GM12878 (cell line): ENCODE measurements around the gene SLC6A15. TPM values are rescaled to one million over a fixed set of nuclear protein-coding genes. Genes with fewer than 3 reads are reported as not detected.

Experiments
- ATAC-seq: fragments of 200-7000 bp; cut with Tn5 transposase; 3 replicates; pipeline ENCODE4 v1.9.1; 2020; ENCODE audit warnings: mild to moderate bottlenecking, moderate library complexity
- BruUV-seq: library from RNA; stranded (reverse); fragments of 400-500 nt; replicated peaks from 2 replicates; lab custom pipeline; 2021; lab: Mats Ljungman, UMichigan
- CTCF ChIA-PET: fragments of 300-600 bp; sonication (Branson Sonifier 250); formaldehyde crosslinking; extraction: SDS; loops from one replicate; lab custom pipeline; 2021; ENCODE audit warnings: inconsistent platforms; lab: Yijun Ruan, JAX
- POLR2A ChIA-PET: fragments of 350-600 bp; formaldehyde crosslinking; extraction: SDS; loops from one replicate; lab custom pipeline; 2021; ENCODE audit warnings: inconsistent platforms; lab: Charles Lee
- RAD21 ChIA-PET: fragments of 300-600 bp; sonication (Branson Sonifier 250); formaldehyde crosslinking; loops from one replicate; lab custom pipeline; 2023; ENCODE audit warnings: antibody characterized with exemption; ENCODE audit not compliant: unreplicated experiment; lab: Charles Lee
- SMC1A ChIA-PET: fragments of 300-600 bp; sonication (Branson Sonifier 250); formaldehyde crosslinking; loops from one replicate; lab custom pipeline; 2023; ENCODE audit not compliant: unreplicated experiment, uncharacterized antibody; lab: Charles Lee
- DNase-seq: peaks from one replicate; pipeline ENCODE4 v3.0.0-alpha.2; 2011; ENCODE audit warnings: low read depth, low spot score
- FAIRE-seq: peaks from 3 replicates; lab custom pipeline; 2011; peaks lifted over from hg19 to GRCh38; lab: Jason Lieb, UNC
- H2AFZ ChIP-seq: 2 replicates; pipeline ENCODE4 v1.6.0; 2011; ENCODE audit warnings: low read depth, low read length, control low read depth; ENCODE audit not compliant: control insufficient read depth
- H3K27ac ChIP-seq: 2 replicates; pipeline ENCODE4 v1.5.1; 2011; ENCODE audit warnings: control low read depth; ENCODE audit not compliant: control insufficient read depth, insufficient read depth
- H3K27me3 ChIP-seq, 2 experiments: replicated peaks in 1 of 2; 2 replicates each; pipeline versions ENCODE4 v1.6.0 to v1.6.1; 2011; ENCODE audit warnings: low read length in 1 of 2; ENCODE audit not compliant: control insufficient read depth in 2 of 2, insufficient read depth in 2 of 2
- H3K36me3 ChIP-seq, 2 experiments: 2 replicates each; pipeline ENCODE4 v1.5.1; 2011; ENCODE audit warnings: low read length in 1 of 2; ENCODE audit not compliant: control insufficient read depth in 2 of 2, insufficient read depth in 2 of 2
- H3K4me1 ChIP-seq: 2 replicates; pipeline ENCODE4 v1.6.1; 2011; ENCODE audit warnings: mild to moderate bottlenecking, low read length, moderate library complexity, mixed read lengths; ENCODE audit not compliant: control insufficient read depth, insufficient read depth
- H3K4me2 ChIP-seq: 2 replicates; pipeline ENCODE4 v1.6.0; 2011; ENCODE audit warnings: control low read depth; ENCODE audit not compliant: control insufficient read depth, insufficient read depth
- H3K4me3 ChIP-seq: fragments of 200-600 bp; sonication (generic); 2 replicates; pipeline ENCODE4 v1.5.1; 2016
- H3K79me2 ChIP-seq: 2 replicates; pipeline ENCODE4 v1.6.0; 2011; ENCODE audit warnings: low read length; ENCODE audit not compliant: control insufficient read depth, insufficient read depth
- H3K9ac ChIP-seq: 2 replicates; pipeline ENCODE4 v1.8.0; 2011; ENCODE audit warnings: low read length, control low read depth, mixed read lengths; ENCODE audit not compliant: control insufficient read depth, insufficient read depth
- H3K9me3 ChIP-seq: replicated peaks from 3 replicates; pipeline ENCODE4 v1.5.1; 2011; ENCODE audit warnings: mild to moderate bottlenecking, low read length; ENCODE audit not compliant: control insufficient read depth, insufficient read depth
- H4K20me1 ChIP-seq: 2 replicates; pipeline ENCODE4 v1.6.0; 2011; ENCODE audit not compliant: control insufficient read depth, insufficient read depth
- CBFB ChIP-seq: IDR thresholded peaks from 2 replicates; pipeline ENCODE4 v1.6.1; 2016; ENCODE audit warnings: antibody characterized with exemption, low read depth
- EED ChIP-seq: sonication (generic); IDR thresholded peaks from 2 replicates; pipeline ENCODE4 v1.6.1; 2016; ENCODE audit warnings: antibody characterized with exemption, low read depth
- ETV6 ChIP-seq, 2 experiments: fragments of 450-650 bp in 1 of 2; IDR thresholded peaks in 1 of 2; conservative IDR thresholded peaks in 1 of 2; 2 replicates each; pipeline ENCODE4 v1.6.1; 2014; ENCODE audit warnings: antibody characterized with exemption in 1 of 2, borderline replicate concordance in 1 of 2, low read depth in 1 of 2, mild to moderate bottlenecking in 1 of 2, moderate library complexity in 1 of 2
- GABPA ChIP-seq: IDR thresholded peaks from 2 replicates; pipeline ENCODE4 v1.6.1; 2014; ENCODE audit warnings: antibody characterized with exemption, low read depth, mild to moderate bottlenecking, inconsistent platforms
- JUNB ChIP-seq: IDR thresholded peaks from 2 replicates; pipeline ENCODE4 v1.6.1; 2016; ENCODE audit warnings: antibody characterized with exemption, mild to moderate bottlenecking
- MYC ChIP-seq: IDR thresholded peaks from 2 replicates; pipeline ENCODE4 v1.6.1; 2011; ENCODE audit warnings: mild to moderate bottlenecking, low read length, moderate library complexity, inconsistent platforms; ENCODE audit not compliant: insufficient read depth, insufficient replicate concordance, insufficient read length, severe bottlenecking
- NFYA ChIP-seq: IDR thresholded peaks from 2 replicates; pipeline ENCODE4 v1.6.1; 2011; ENCODE audit warnings: low read depth, mild to moderate bottlenecking, low read length, improper control_type of control experiment, borderline replicate concordance
- NR2C1 ChIP-seq: fragments of 450-650 bp; IDR thresholded peaks from 2 replicates; pipeline ENCODE4 v1.6.1; 2017; ENCODE audit warnings: antibody characterized with exemption, mild to moderate bottlenecking, moderate library complexity
- TAF1 ChIP-seq: IDR thresholded peaks from 2 replicates; pipeline ENCODE4 v1.6.1; 2011; ENCODE audit warnings: mild to moderate bottlenecking, low read depth, low read length, borderline replicate concordance
- TARDBP ChIP-seq: IDR thresholded peaks from 2 replicates; pipeline ENCODE4 v1.6.1; 2016; ENCODE audit warnings: borderline replicate concordance
- TCF3 ChIP-seq: IDR thresholded peaks from 2 replicates; pipeline ENCODE4 v1.6.1; 2012; ENCODE audit warnings: low read depth, mild to moderate bottlenecking, low read length, borderline replicate concordance; ENCODE audit not compliant: insufficient read depth
- YBX1 ChIP-seq: fragments of 450-650 bp; IDR thresholded peaks from 2 replicates; pipeline ENCODE4 v1.6.1; 2016; ENCODE audit warnings: antibody characterized with exemption
- ZNF207 ChIP-seq: fragments of 450-650 bp; IDR thresholded peaks from 2 replicates; pipeline ENCODE4 v1.6.1; 2014; ENCODE audit warnings: antibody characterized with exemption, mild to moderate bottlenecking, borderline replicate concordance
- ZNF24 ChIP-seq: fragments of 450-650 bp; IDR thresholded peaks from 2 replicates; pipeline ENCODE4 v1.6.1; 2017; ENCODE audit warnings: antibody characterized with exemption, mild to moderate bottlenecking
- WGBS: methylation state at CpG from one replicate; pipeline ENCODE4 v1.1.6; 2016; ENCODE audit warnings: low lambda C conversion rate; ENCODE audit not compliant: insufficient replicate concordance, insufficient coverage; ENCODE audit errors: missing lambda C conversion rate; 5-methylcytosine and 5-hydroxymethylcytosine counted together
- in situ Hi-C: fragments of 300-500 bp; cut with MboI; formaldehyde crosslinking; loops from 9 replicates; pipeline ENCODE4 v1.14.3; 2018; ENCODE audit warnings: mixed read lengths
- intact Hi-C: fragments of 100-400 bp; cut with micrococcal nuclease; formaldehyde crosslinking; loops from one replicate; pipeline ENCODE4 v1.14.2; 2022; ENCODE audit not compliant: unreplicated experiment
- polyA plus RNA-seq, 11 experiments: library from polyadenylated mRNA; depleted of rRNA in 4 of 11; unstranded in 6 of 11; stranded (reverse) in 5 of 11; fragments of >200 nt; fragmentation: Nextera tagmentation in 4 of 11; fragmentation: Illumina TruSeq in 1 of 11; extraction: Ambion mirVana in 4 of 11; extraction: Trizol in 1 of 11; gene quantifications; 1 replicate in 1 of 11; 2 replicates in 10 of 11; pipeline versions ENCODE4 v1.2.1 to v1.2.3, GENCODE V29; 2011 to 2016; ENCODE audit warnings: inconsistent platforms in 2 of 11, missing spikeins in 2 of 11, low read depth in 1 of 11
- total RNA-seq, 4 experiments: library from RNA; depleted of rRNA in 3 of 4; stranded (reverse); fragments of >200 nt in 3 of 4; fragmentation: Illumina TruSeq in 1 of 4; extraction: Trizol in 1 of 4; gene quantifications; 2 replicates each; pipeline versions ENCODE4 v1.2.1 to v1.2.3, GENCODE V29; 2013 to 2021
- TF ChIP-seq, protein P1 (sequence below): IDR thresholded peaks from 2 replicates; pipeline ENCODE4 v1.6.1; 2011; ENCODE audit warnings: borderline replicate concordance, low read depth, mild to moderate bottlenecking, moderate library complexity, low read length; ENCODE audit not compliant: insufficient read depth, poor library complexity, severe bottlenecking
- TF ChIP-seq, protein P2 (sequence below): IDR thresholded peaks from 2 replicates; pipeline ENCODE4 v1.6.1; 2012; ENCODE audit warnings: low read length, inconsistent platforms

Gene SLC6A15
- total and polyA plus RNA-seq, 10 of the 15 experiments (the other 5 are each of a cell fraction or from before 2014, with no cell fraction given), result 0.04 TPM; not detected in 9

DNA sequence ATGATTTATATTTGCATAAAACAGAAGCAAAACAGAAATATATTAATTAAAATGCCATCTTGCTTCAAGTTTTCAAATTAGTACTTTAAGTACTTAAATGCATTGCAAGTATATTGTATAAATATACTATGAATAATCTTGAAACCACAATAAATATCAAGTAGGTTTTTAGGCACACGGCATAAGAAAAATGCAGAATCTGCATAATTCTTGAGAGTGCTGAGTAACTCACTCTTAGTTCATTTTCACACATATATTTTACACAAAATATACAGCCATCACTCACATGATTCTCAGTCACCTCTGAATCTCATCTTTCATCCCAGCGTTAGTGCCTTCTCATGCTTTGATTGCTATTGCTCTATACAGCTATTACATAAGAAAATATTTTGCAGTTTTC, 51.9 kb downstream of the SLC6A15 start:
- in situ Hi-C loops, result no loop called here
- ATAC-seq, result no peak
- H3K4me2 ChIP-seq, result no peak overlapping the region
- H3K4me1 ChIP-seq, result no peaks in the 10 kb centered on the region
- RAD21 ChIA-PET, result no interaction called here
- TF ChIP-seq, protein P1, sequence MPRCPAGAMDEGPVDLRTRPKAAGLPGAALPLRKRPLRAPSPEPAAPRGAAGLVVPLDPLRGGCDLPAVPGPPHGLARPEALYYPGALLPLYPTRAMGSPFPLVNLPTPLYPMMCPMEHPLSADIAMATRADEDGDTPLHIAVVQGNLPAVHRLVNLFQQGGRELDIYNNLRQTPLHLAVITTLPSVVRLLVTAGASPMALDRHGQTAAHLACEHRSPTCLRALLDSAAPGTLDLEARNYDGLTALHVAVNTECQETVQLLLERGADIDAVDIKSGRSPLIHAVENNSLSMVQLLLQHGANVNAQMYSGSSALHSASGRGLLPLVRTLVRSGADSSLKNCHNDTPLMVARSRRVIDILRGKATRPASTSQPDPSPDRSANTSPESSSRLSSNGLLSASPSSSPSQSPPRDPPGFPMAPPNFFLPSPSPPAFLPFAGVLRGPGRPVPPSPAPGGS, result no peak
- no peak for TF ChIP-seq ZNF24
- no peaks in the 10 kb centered on the region for H4K20me1 ChIP-seq
- no peak overlapping the region for H3K27ac ChIP-seq
- FAIRE-seq, result no peak
- 23% methylated on average over 2 of the region's 2 CpGs for WGBS
- no peak overlapping the region for H3K4me3 ChIP-seq
- POLR2A ChIA-PET, result no interaction called here
- BruUV-seq, result no TSS peak
- no peaks in the 10 kb centered on the region for H3K36me3 ChIP-seq
- intact Hi-C loops, result no loop called here
- H3K9ac ChIP-seq, result no peak overlapping the region
- DNase-seq, result no peak
- no peak overlapping the region for H2AFZ ChIP-seq
- H3K27me3 ChIP-seq, result no peaks in the 10 kb centered on the region
- no peaks in the 10 kb centered on the region for H3K79me2 ChIP-seq
- no peaks in the 10 kb centered on the region for H3K9me3 ChIP-seq
- SMC1A ChIA-PET, result no interaction called here
- CTCF ChIA-PET, result no interaction called here

DNA sequence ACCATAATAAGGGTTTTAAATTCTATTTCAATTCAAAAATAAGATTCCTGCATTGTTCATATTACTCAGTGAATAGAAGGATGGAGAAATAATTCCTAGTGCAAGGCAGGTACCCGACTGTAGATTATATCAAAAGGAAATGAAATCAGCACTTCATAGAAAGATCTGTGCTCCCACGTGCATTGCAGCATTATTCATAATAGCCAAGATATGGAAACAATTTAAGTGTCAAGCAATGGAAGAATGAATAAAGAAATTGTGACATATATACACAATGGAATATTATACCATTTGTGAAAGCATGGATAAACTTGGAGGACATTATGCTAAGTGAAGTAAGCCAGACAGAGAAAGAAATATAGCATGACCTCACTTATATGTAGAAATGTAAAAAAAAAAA, 53.8 kb downstream of the SLC6A15 start:
- Histone ChIP-seq H3K27me3 (no peaks in the 10 kb centered on the region), H3K4me3 (no peak overlapping the region), H4K20me1 (no peaks in the 10 kb centered on the region), H3K4me2 (no peak overlapping the region), H3K79me2 (no peaks in the 10 kb centered on the region), H3K27ac (no peak overlapping the region), H3K9me3 (no peaks in the 10 kb centered on the region), H3K4me1 (no peaks in the 10 kb centered on the region), H2AFZ (no peak overlapping the region), H3K9ac (no peak overlapping the region), H3K36me3 (no peaks in the 10 kb centered on the region)
- ChIA-PET SMC1A (no interaction called here), CTCF (no interaction called here), POLR2A (no interaction called here), RAD21 (no interaction called here)
- DNase-seq (no peak), FAIRE-seq (no peak), ATAC-seq (no peak)
- intact Hi-C loops, result no loop called here
- in situ Hi-C loops, result no loop called here
- WGBS, result 0% methylated on average over 2 of the region's 2 CpGs
- no TSS peak for BruUV-seq
- TF ChIP-seq NFYA (no peak), NR2C1 (no peak), TCF3 (no peak), MYC (no peak), TAF1 (no peak), ZNF207 (no peak), TARDBP (no peak), CBFB (no peak), ETV6 (conservative IDR thresholded peaks at IDR 0.05 in 1 of 2, IDR thresholded peaks at IDR 0.05 in 1 of 2; ENCODE audit: borderline replicate concordance in 1 of 2, low read depth in 1 of 2) (no peak), EED (no peak), JUNB (no peak), YBX1 (no peak), GABPA (no peak)
- TF ChIP-seq, protein P2, sequence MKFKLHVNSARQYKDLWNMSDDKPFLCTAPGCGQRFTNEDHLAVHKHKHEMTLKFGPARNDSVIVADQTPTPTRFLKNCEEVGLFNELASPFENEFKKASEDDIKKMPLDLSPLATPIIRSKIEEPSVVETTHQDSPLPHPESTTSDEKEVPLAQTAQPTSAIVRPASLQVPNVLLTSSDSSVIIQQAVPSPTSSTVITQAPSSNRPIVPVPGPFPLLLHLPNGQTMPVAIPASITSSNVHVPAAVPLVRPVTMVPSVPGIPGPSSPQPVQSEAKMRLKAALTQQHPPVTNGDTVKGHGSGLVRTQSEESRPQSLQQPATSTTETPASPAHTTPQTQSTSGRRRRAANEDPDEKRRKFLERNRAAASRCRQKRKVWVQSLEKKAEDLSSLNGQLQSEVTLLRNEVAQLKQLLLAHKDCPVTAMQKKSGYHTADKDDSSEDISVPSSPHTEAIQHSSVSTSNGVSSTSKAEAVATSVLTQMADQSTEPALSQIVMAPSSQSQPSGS, result no peak
